Gastrocnemius medialis (tissue), 4 donors: ENCODE data around the gene ASB3. TPM values are rescaled to one million over a fixed set of nuclear protein-coding genes. Genes with fewer than 3 reads are reported as not detected.

Source experiments
- total RNA-seq, 4 donors: library from RNA; depleted of rRNA; stranded (reverse); fragments of >200 nt; gene quantifications; one replicate each; pipeline versions ENCODE4 v1.1.0 to v1.2.3, GENCODE V29; 2016

Gene ASB3
- total RNA-seq, 4 donors from 2014 or later = 5.0 to 7.6 (median 6.4) TPM

Other genes with a start within 250 kb of the ASB3 start
- gene CHAC2, start 19.1 kb downstream of the ASB3 start, total RNA-seq = 10 to 100 TPM in 1 of 4 donors, 1 to 10 TPM in 3; 3.7 to 10.3 (median 6.0) TPM
- 10 to 100 TPM; 26.7 to 53.6 (median 28.9) TPM for gene ERLEC1, start 91 bp upstream of the ASB3 start, total RNA-seq
- gene GPR75, start 73.0 kb upstream of the ASB3 start, total RNA-seq = 10 to 100 TPM in 1 of 4 donors, 1 to 10 TPM in 2, under 1 TPM in 1; 0.80 to 19.6 (median 1.3) TPM
- gene PSME4, start 184.0 kb upstream of the ASB3 start, total RNA-seq = 100 to 1,000 TPM; 144 to 247 (median 162) TPM